ENCODE measurements around the gene IMPDH2. TPM values are rescaled to one million over a fixed set of nuclear protein-coding genes. Genes with fewer than 3 reads are reported as not detected.
A peak's percentile ranks its signal among the peaks of the same experiment; 100 is the strongest.

Gene IMPDH2
- total and polyA plus RNA-seq, 2 experiments from 2014 or later, result 198 to 314 TPM

DNA sequence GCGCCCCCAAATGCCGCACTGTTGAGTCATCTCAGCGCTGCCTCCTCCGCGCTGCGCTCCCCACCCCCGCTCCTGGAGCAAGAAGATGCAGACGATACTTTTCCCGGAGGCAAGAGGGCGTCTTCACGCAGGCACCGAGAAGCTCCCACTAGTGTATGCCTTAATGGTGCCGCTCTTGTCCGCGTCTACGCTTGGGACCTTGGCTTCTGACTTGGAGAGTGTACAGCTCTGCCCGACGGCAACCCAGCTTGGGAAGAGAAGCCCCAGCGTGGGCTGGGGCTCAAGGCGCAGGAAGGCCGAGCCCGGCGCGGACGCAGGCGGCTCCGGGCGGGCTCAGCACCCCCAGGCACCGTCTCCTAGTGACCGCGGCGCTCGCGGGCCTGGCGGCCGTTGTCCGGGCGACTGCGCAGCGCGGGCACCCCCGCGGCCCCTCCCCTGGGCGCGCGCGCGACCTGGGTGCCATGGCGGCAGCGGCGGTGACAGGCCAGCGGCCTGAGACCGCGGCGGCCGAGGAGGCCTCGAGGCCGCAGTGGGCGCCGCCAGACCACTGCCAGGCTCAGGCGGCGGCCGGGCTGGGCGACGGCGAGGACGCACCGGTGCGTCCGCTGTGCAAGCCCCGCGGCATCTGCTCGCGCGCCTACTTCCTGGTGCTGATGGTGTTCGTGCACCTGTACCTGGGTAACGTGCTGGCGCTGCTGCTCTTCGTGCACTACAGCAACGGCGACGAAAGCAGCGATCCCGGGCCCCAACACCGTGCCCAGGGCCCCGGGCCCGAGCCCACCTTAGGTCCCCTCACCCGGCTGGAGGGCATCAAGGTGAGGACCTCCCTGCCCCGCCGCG, 39.2 kb downstream of the IMPDH2 start, which contains the start of gene P4HTM (continued):
- TF ChIP-seq, protein P1, sequence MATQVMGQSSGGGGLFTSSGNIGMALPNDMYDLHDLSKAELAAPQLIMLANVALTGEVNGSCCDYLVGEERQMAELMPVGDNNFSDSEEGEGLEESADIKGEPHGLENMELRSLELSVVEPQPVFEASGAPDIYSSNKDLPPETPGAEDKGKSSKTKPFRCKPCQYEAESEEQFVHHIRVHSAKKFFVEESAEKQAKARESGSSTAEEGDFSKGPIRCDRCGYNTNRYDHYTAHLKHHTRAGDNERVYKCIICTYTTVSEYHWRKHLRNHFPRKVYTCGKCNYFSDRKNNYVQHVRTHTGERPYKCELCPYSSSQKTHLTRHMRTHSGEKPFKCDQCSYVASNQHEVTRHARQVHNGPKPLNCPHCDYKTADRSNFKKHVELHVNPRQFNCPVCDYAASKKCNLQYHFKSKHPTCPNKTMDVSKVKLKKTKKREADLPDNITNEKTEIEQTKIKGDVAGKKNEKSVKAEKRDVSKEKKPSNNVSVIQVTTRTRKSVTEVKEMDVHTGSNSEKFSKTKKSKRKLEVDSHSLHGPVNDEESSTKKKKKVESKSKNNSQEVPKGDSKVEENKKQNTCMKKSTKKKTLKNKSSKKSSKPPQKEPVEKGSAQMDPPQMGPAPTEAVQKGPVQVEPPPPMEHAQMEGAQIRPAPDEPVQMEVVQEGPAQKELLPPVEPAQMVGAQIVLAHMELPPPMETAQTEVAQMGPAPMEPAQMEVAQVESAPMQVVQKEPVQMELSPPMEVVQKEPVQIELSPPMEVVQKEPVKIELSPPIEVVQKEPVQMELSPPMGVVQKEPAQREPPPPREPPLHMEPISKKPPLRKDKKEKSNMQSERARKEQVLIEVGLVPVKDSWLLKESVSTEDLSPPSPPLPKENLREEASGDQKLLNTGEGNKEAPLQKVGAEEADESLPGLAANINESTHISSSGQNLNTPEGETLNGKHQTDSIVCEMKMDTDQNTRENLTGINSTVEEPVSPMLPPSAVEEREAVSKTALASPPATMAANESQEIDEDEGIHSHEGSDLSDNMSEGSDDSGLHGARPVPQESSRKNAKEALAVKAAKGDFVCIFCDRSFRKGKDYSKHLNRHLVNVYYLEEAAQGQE (IDR thresholded peaks at IDR 0.05; ENCODE audit: unreplicated experiment), result no peak
- TF ChIP-seq, protein P2, sequence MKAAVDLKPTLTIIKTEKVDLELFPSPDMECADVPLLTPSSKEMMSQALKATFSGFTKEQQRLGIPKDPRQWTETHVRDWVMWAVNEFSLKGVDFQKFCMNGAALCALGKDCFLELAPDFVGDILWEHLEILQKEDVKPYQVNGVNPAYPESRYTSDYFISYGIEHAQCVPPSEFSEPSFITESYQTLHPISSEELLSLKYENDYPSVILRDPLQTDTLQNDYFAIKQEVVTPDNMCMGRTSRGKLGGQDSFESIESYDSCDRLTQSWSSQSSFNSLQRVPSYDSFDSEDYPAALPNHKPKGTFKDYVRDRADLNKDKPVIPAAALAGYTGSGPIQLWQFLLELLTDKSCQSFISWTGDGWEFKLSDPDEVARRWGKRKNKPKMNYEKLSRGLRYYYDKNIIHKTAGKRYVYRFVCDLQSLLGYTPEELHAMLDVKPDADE (IDR thresholded peaks at IDR 0.05), result no peak
- TF ChIP-seq EZH2 (IDR thresholded peaks at IDR 0.05; ENCODE audit: low read depth, unreplicated experiment), result no peak

DNA sequence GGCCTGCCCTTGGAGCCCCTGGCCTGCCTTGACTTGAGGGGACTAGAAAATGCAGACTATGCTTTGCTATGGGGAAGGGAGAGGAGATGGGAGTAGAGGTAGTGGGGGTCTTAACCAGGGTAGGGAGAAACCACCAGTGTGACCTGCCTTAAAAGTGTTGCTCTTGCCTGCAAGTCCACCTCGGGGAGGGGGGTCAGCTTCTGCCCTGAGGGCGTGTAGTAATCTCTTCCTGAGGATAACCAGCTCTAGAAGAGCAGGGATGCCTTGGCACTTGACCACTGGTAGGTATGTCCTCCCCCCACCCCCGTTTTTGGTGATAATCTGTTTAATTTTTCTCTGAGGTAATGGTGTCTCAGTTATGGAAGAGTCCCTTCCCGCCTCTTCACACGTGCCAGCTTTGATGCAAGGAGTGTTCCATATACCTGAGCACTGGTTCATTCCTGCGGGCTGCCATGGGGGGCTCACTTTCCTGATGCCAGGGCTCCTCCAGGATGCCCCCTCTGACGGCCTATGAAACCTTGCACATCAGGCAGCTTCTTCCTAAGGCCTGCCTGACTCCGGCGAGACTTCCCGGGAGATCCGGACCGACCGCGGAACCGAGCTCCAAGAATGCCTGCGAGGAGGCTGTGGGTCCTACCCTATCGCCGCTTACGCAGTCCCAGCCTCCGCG, 39.9 kb downstream of the IMPDH2 start:
- Mint-ChIP-seq H3K36me3 (ENCODE audit: low read depth) (peaks cover 36% of the 10 kb centered on the region), H3K4me1 (peaks cover 19% of the 10 kb centered on the region), H3K4me3 (peak overlapping the region; percentile 93), H3K27me3 (ENCODE audit: insufficient read depth, low read depth, poor library complexity) (peaks cover 22% of the 10 kb centered on the region), H3K27ac (peak overlapping the region; percentile 96), H3K9me3 (no peaks in the 10 kb centered on the region)
- Histone ChIP-seq H4K20me1 (replicated peaks; ENCODE audit: insufficient read depth) (peaks cover 14% of the 10 kb centered on the region), H3K4me1 (ENCODE audit: insufficient read depth) (peaks cover 14% of the 10 kb centered on the region; the same call in 1 of the 2 replicates), H3K27me3 (ENCODE audit: insufficient read depth) (no peaks in the 10 kb centered on the region), H2AFZ (peak overlapping the region; percentile 94; the same call in 1 of the 2 replicates), H3K79me2 (replicated peaks; ENCODE audit: insufficient read depth) (peaks cover 18% of the 10 kb centered on the region), H3K36me3 (ENCODE audit: insufficient read depth) (no peaks in the 10 kb centered on the region; the same call in 1 of the 2 replicates), H3K4me2 (peak overlapping the region; percentile 97), H3F3A (replicated peaks; ENCODE audit: low read depth) (0 out of 2 replicates have a peak, but pooled peaks cover 4% of the 10 kb centered on the region), H3K27ac (ENCODE audit: low read depth) (peak overlapping the region; percentile 86), H3K4me3 (peak overlapping the region; percentile 91), H3K9me2 (ENCODE audit: insufficient read depth) (no peaks in the 10 kb centered on the region)
- peak; percentile 14 for ATAC-seq
- TF ChIP-seq STAT1 (IDR thresholded peaks at IDR 0.05; ENCODE audit: unreplicated experiment) (no peak), CREB1 (CRISPR knock-in tag; IDR thresholded peaks at IDR 0.05; ENCODE audit: low read depth) (no peak; the same call in 1 of the 2 replicates), POLR2AphosphoS5 (IDR thresholded peaks at IDR 0.05; ENCODE audit: low read depth) (no peak), EZH2 (IDR thresholded peaks at IDR 0.05; ENCODE audit: low read depth, unreplicated experiment) (no peak), JUNB (IDR thresholded peaks at IDR 0.05; ENCODE audit: unreplicated experiment) (no peak), ZNF331 (CRISPR knock-in tag; IDR thresholded peaks at IDR 0.05; ENCODE audit: low read depth) (no peak)
- TF ChIP-seq, protein P1 (IDR thresholded peaks at IDR 0.05; ENCODE audit: unreplicated experiment), result no peak
- TF ChIP-seq, protein P3, sequence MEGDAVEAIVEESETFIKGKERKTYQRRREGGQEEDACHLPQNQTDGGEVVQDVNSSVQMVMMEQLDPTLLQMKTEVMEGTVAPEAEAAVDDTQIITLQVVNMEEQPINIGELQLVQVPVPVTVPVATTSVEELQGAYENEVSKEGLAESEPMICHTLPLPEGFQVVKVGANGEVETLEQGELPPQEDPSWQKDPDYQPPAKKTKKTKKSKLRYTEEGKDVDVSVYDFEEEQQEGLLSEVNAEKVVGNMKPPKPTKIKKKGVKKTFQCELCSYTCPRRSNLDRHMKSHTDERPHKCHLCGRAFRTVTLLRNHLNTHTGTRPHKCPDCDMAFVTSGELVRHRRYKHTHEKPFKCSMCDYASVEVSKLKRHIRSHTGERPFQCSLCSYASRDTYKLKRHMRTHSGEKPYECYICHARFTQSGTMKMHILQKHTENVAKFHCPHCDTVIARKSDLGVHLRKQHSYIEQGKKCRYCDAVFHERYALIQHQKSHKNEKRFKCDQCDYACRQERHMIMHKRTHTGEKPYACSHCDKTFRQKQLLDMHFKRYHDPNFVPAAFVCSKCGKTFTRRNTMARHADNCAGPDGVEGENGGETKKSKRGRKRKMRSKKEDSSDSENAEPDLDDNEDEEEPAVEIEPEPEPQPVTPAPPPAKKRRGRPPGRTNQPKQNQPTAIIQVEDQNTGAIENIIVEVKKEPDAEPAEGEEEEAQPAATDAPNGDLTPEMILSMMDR (conservative IDR thresholded peaks at IDR 0.05; ENCODE audit: low read depth in 2 of 2), result no peak
- DNase-seq (ENCODE audit: low spot score), result no peak
